ENCODE measurements around the gene KMO. TPM values are rescaled to one million over a fixed set of nuclear protein-coding genes. Genes with fewer than 3 reads are reported as not detected.

KMO gene
- total and polyA plus RNA-seq, 2 of the 13 experiments (the other 11 are each of a cell fraction or from before 2014, with no cell fraction given): 0.01 TPM; not detected in 1

DNA sequence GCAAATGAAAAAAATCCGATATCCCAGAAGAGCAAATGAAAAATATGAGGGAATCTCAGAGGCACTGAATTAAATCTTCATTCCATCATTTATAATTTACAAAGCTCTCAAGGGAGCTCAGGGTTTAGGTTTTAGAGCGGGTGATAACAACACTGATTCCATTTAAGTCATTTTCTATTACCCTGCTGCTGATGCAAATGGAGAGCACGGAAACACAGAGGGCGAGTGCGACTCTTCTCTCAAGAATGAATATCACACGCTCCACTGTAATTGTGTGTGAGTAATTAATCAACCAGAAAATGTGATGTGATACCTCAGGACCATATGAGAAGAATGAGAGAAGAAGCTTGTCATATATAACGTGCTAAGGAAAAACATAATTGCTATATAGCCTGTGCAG lies 85.2 kb downstream of the KMO start (continued):
- TF ChIP-seq, protein P1, sequence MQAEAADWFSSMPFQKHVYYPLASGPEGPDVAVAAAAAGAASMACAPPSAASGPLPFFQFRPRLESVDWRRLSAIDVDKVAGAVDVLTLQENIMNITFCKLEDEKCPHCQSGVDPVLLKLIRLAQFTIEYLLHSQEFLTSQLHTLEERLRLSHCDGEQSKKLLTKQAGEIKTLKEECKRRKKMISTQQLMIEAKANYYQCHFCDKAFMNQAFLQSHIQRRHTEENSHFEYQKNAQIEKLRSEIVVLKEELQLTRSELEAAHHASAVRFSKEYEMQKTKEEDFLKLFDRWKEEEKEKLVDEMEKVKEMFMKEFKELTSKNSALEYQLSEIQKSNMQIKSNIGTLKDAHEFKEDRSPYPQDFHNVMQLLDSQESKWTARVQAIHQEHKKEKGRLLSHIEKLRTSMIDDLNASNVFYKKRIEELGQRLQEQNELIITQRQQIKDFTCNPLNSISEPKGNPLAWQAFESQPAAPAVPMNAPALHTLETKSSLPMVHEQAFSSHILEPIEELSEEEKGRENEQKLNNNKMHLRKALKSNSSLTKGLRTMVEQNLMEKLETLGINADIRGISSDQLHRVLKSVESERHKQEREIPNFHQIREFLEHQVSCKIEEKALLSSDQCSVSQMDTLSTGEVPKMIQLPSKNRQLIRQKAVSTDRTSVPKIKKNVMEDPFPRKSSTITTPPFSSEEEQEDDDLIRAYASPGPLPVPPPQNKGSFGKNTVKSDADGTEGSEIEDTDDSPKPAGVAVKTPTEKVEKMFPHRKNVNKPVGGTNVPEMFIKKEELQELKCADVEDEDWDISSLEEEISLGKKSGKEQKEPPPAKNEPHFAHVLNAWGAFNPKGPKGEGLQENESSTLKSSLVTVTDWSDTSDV (CRISPR knock-in tag; IDR thresholded peaks at IDR 0.05): no peak
- no peak for TF ChIP-seq ZFY (CRISPR knock-in tag; IDR thresholded peaks at IDR 0.05)
- TF ChIP-seq ZSCAN29 (CRISPR knock-in tag; conservative IDR thresholded peaks at IDR 0.05): no peak
- TF ChIP-seq ZFP36 (IDR thresholded peaks at IDR 0.05; ENCODE audit: borderline replicate concordance, low read depth, low read length, partially characterized antibody): no peak
- TF ChIP-seq, protein P2, sequence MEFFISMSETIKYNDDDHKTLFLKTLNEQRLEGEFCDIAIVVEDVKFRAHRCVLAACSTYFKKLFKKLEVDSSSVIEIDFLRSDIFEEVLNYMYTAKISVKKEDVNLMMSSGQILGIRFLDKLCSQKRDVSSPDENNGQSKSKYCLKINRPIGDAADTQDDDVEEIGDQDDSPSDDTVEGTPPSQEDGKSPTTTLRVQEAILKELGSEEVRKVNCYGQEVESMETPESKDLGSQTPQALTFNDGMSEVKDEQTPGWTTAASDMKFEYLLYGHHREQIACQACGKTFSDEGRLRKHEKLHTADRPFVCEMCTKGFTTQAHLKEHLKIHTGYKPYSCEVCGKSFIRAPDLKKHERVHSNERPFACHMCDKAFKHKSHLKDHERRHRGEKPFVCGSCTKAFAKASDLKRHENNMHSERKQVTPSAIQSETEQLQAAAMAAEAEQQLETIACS (CRISPR knock-in tag; IDR thresholded peaks at IDR 0.05): no peak
- TF ChIP-seq RBAK (CRISPR knock-in tag; IDR thresholded peaks at IDR 0.05): no peak
- TF ChIP-seq, protein P3, sequence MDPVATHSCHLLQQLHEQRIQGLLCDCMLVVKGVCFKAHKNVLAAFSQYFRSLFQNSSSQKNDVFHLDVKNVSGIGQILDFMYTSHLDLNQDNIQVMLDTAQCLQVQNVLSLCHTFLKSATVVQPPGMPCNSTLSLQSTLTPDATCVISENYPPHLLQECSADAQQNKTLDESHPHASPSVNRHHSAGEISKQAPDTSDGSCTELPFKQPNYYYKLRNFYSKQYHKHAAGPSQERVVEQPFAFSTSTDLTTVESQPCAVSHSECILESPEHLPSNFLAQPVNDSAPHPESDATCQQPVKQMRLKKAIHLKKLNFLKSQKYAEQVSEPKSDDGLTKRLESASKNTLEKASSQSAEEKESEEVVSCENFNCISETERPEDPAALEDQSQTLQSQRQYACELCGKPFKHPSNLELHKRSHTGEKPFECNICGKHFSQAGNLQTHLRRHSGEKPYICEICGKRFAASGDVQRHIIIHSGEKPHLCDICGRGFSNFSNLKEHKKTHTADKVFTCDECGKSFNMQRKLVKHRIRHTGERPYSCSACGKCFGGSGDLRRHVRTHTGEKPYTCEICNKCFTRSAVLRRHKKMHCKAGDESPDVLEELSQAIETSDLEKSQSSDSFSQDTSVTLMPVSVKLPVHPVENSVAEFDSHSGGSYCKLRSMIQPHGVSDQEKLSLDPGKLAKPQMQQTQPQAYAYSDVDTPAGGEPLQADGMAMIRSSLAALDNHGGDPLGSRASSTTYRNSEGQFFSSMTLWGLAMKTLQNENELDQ (CRISPR knock-in tag; IDR thresholded peaks at IDR 0.05; ENCODE audit: borderline replicate concordance): no peak
- TF ChIP-seq CREM (IDR thresholded peaks at IDR 0.05): no peak
- no peak for TF ChIP-seq CREM (CRISPR knock-in tag; IDR thresholded peaks at IDR 0.05)
- no peak for TF ChIP-seq TGIF2 (CRISPR knock-in tag; IDR thresholded peaks at IDR 0.05)
- TF ChIP-seq, protein P4, sequence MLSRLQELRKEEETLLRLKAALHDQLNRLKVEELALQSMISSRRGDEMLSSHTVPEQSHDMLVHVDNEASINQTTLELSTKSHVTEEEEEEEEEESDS (CRISPR knock-in tag; IDR thresholded peaks at IDR 0.05; ENCODE audit: borderline replicate concordance): no peak
- TF ChIP-seq GTF3A (CRISPR knock-in tag; conservative IDR thresholded peaks at IDR 0.05): no peak

Data from HepG2 (cell line).